Activated CD8-positive, alpha-beta T cell treated with anti-CD3 and anti-CD28 coated beads, Interleukin-2, amount 10 ng/mL, durations not matched to agents 7 days and 5 days (primary cell): ENCODE measurements around the gene TSPAN4. TPM values are rescaled to one million over a fixed set of nuclear protein-coding genes. Genes with fewer than 3 reads are reported as not detected.

Experiments
- ATAC-seq: fragments of 150-1000 bp; cut with Tn5 transposase; one replicate; pipeline ENCODE4 v1.10.0; 2021; ENCODE audit warnings: moderate library complexity
- CTCF ChIA-PET: fragments of 350-600 bp; sonication (Branson Sonifier 250); formaldehyde crosslinking; loops from one replicate; lab custom pipeline; 2021; ENCODE audit warnings: antibody characterized with exemption; lab: Charles Lee
- POLR2A ChIA-PET: fragments of 350-600 bp; sonication (Branson Sonifier 250); formaldehyde crosslinking; loops from one replicate; lab custom pipeline; 2021; ENCODE audit warnings: antibody characterized with exemption; lab: Charles Lee
- DNase-seq: peaks from one replicate; pipeline ENCODE4 v3.0.0-alpha.2; 2020
- H3K27ac Mint-ChIP-seq: one replicate; pipeline ENCODE4 v1.8.0; 2021; ENCODE audit warnings: mild to moderate bottlenecking, mixed read lengths
- H3K27me3 Mint-ChIP-seq: one replicate; pipeline ENCODE4 v1.8.0; 2021; ENCODE audit warnings: low read depth, mixed read lengths
- H3K36me3 Mint-ChIP-seq: one replicate; pipeline ENCODE4 v1.8.0; 2021; ENCODE audit warnings: low read depth, mixed read lengths
- H3K4me1 Mint-ChIP-seq: one replicate; pipeline ENCODE4 v1.8.0; 2021; ENCODE audit warnings: low read depth, mixed read lengths
- H3K4me3 Mint-ChIP-seq: one replicate; pipeline ENCODE4 v1.8.0; 2021; ENCODE audit warnings: mild to moderate bottlenecking, mixed read lengths
- H3K9me3 Mint-ChIP-seq: one replicate; pipeline ENCODE4 v1.8.0; 2022; ENCODE audit warnings: mixed read lengths; ENCODE audit not compliant: insufficient read depth
- total RNA-seq, 2 experiments: library from RNA; stranded (reverse); gene quantifications; one replicate each; pipeline ENCODE4 v1.2.3, GENCODE V29; 2021

Gene TSPAN4
- total RNA-seq, 2 experiments from 2014 or later = 20.0 to 21.7 TPM

- Mint-ChIP-seq H3K27ac (no peak overlapping the region), H3K4me1 (no peaks in the 10 kb centered on the region), H3K36me3 (peaks cover 3% of the 10 kb centered on the region), H3K4me3 (no peak overlapping the region), H3K27me3 (no peaks in the 10 kb centered on the region), H3K9me3 (no peaks in the 10 kb centered on the region)
- ChIA-PET CTCF (no interaction called here), POLR2A (interaction anchor here (0.7 kb wide), 1 partner anchor 132 kb away, joined by 3 read pairs; no protein-coding TSS in a partner anchor)
- ATAC-seq (no peak), DNase-seq (no peak)
These were observed 30.1 kb downstream of the TSPAN4 start for GRCh38 chr11:872799-873198.

- peak overlapping the region; percentile 60 for H3K27ac Mint-ChIP-seq
These were observed 31.1 kb downstream of the TSPAN4 start for GRCh38 chr11:873706-874105.

GRCh38 chr11:875203-875602 lies 32.6 kb downstream of the TSPAN4 start:
- Mint-ChIP-seq H3K27ac (no peak overlapping the region), H3K9me3 (no peaks in the 10 kb centered on the region), H3K4me3 (no peak overlapping the region), H3K27me3 (no peaks in the 10 kb centered on the region), H3K4me1 (no peaks in the 10 kb centered on the region), H3K36me3 (peaks cover 3% of the 10 kb centered on the region)
- ChIA-PET POLR2A (no interaction called here), CTCF (no interaction called here)
- no peak for DNase-seq
- ATAC-seq = no peak

More at GRCh38 chr11:873706-874105, 31.1 kb downstream of the TSPAN4 start:
- H3K27me3 Mint-ChIP-seq = no peaks in the 10 kb centered on the region
- CTCF ChIA-PET = no interaction called here
- no peaks in the 10 kb centered on the region for H3K4me1 Mint-ChIP-seq
- no peak for ATAC-seq
- H3K4me3 Mint-ChIP-seq = no peak overlapping the region
- POLR2A ChIA-PET = no interaction called here
- no peaks in the 10 kb centered on the region for H3K9me3 Mint-ChIP-seq
- no peak for DNase-seq
- H3K36me3 Mint-ChIP-seq = peaks cover 3% of the 10 kb centered on the region

- ChIA-PET POLR2A (no interaction called here), CTCF (no interaction called here)
- Mint-ChIP-seq H3K9me3 (no peaks in the 10 kb centered on the region), H3K4me3 (no peak overlapping the region), H3K36me3 (peaks cover 3% of the 10 kb centered on the region), H3K27ac (peak overlapping the region; percentile 20), H3K4me1 (no peaks in the 10 kb centered on the region), H3K27me3 (no peaks in the 10 kb centered on the region)
- DNase-seq = no peak
- ATAC-seq = no peak
These were observed 33.2 kb downstream of the TSPAN4 start for GRCh38 chr11:875769-876301.

- POLR2A ChIA-PET = no interaction called here
- H3K9me3 Mint-ChIP-seq = no peaks in the 10 kb centered on the region
- CTCF ChIA-PET = no interaction called here
- DNase-seq (no peak), ATAC-seq (no peak)
- no peak overlapping the region for H3K4me3 Mint-ChIP-seq
- no peak overlapping the region for H3K27ac Mint-ChIP-seq
- H3K4me1 Mint-ChIP-seq = no peaks in the 10 kb centered on the region
- H3K36me3 Mint-ChIP-seq = peaks cover 3% of the 10 kb centered on the region
- H3K27me3 Mint-ChIP-seq = no peaks in the 10 kb centered on the region
These were observed 33.9 kb downstream of the TSPAN4 start for GRCh38 chr11:876545-876944.

- Mint-ChIP-seq H3K27ac (no peak overlapping the region), H3K9me3 (no peaks in the 10 kb centered on the region), H3K36me3 (peaks cover 3% of the 10 kb centered on the region), H3K4me3 (no peak overlapping the region), H3K4me1 (no peaks in the 10 kb centered on the region), H3K27me3 (no peaks in the 10 kb centered on the region)
- DNase-seq (peak; percentile 26), ATAC-seq (peak; percentile 55)
- POLR2A ChIA-PET = no interaction called here
- CTCF ChIA-PET = no interaction called here
These were observed 34.9 kb downstream of the TSPAN4 start for GRCh38 chr11:877565-877964.

- ChIA-PET POLR2A (no interaction called here), CTCF (no interaction called here)
- DNase-seq (no peak), ATAC-seq (no peak)
- no peaks in the 10 kb centered on the region for H3K9me3 Mint-ChIP-seq
- no peaks in the 10 kb centered on the region for H3K4me1 Mint-ChIP-seq
- H3K27me3 Mint-ChIP-seq = no peaks in the 10 kb centered on the region
- no peak overlapping the region for H3K4me3 Mint-ChIP-seq
- no peak overlapping the region for H3K27ac Mint-ChIP-seq
- H3K36me3 Mint-ChIP-seq = no peaks in the 10 kb centered on the region
These were observed 37.8 kb downstream of the TSPAN4 start for GRCh38 chr11:880447-880846.

GRCh38 chr11:882596-882995 lies 39.9 kb downstream of the TSPAN4 start:
- H3K27me3 Mint-ChIP-seq = no peaks in the 10 kb centered on the region
- no peak overlapping the region for H3K4me3 Mint-ChIP-seq
- POLR2A ChIA-PET = no interaction called here
- CTCF ChIA-PET = no interaction called here
- peaks cover 6% of the 10 kb centered on the region for H3K36me3 Mint-ChIP-seq
- ATAC-seq (no peak), DNase-seq (no peak)
- no peak overlapping the region for H3K27ac Mint-ChIP-seq
- H3K9me3 Mint-ChIP-seq = no peaks in the 10 kb centered on the region
- H3K4me1 Mint-ChIP-seq = no peaks in the 10 kb centered on the region

- CTCF ChIA-PET = no interaction called here
- H3K27me3 Mint-ChIP-seq = no peaks in the 10 kb centered on the region
- H3K36me3 Mint-ChIP-seq = peaks cover 6% of the 10 kb centered on the region
- no peak for ATAC-seq
- H3K4me3 Mint-ChIP-seq = no peak overlapping the region
- no peak for DNase-seq
- peak overlapping the region; percentile 20 for H3K27ac Mint-ChIP-seq
- H3K9me3 Mint-ChIP-seq = no peaks in the 10 kb centered on the region
- POLR2A ChIA-PET = no interaction called here
- H3K4me1 Mint-ChIP-seq = no peaks in the 10 kb centered on the region
These were observed 40.9 kb downstream of the TSPAN4 start for GRCh38 chr11:883527-883926.

GRCh38 chr11:884578-885070 lies 42.0 kb downstream of the TSPAN4 start:
- H3K9me3 Mint-ChIP-seq = no peaks in the 10 kb centered on the region
- ATAC-seq = no peak
- H3K27me3 Mint-ChIP-seq = no peaks in the 10 kb centered on the region
- no peak for DNase-seq
- ChIA-PET POLR2A (no interaction called here), CTCF (no interaction called here)
- H3K4me3 Mint-ChIP-seq = no peak overlapping the region
- H3K27ac Mint-ChIP-seq = no peak overlapping the region
- H3K36me3 Mint-ChIP-seq = peaks cover 6% of the 10 kb centered on the region
- H3K4me1 Mint-ChIP-seq = no peaks in the 10 kb centered on the region

GRCh38 chr11:886568-886967 lies 43.9 kb downstream of the TSPAN4 start:
- Mint-ChIP-seq H3K4me3 (no peak overlapping the region), H3K27ac (no peak overlapping the region), H3K27me3 (no peaks in the 10 kb centered on the region), H3K9me3 (no peaks in the 10 kb centered on the region), H3K36me3 (peaks cover 6% of the 10 kb centered on the region), H3K4me1 (peaks cover 3% of the 10 kb centered on the region)
- POLR2A ChIA-PET = no interaction called here
- no peak for ATAC-seq
- CTCF ChIA-PET = no interaction called here
- DNase-seq = no peak

- ATAC-seq = no peak
- Mint-ChIP-seq H3K36me3 (peaks cover 6% of the 10 kb centered on the region), H3K27me3 (no peaks in the 10 kb centered on the region), H3K4me1 (peaks cover 3% of the 10 kb centered on the region), H3K9me3 (no peaks in the 10 kb centered on the region), H3K4me3 (no peak overlapping the region), H3K27ac (peak overlapping the region; percentile 11)
- DNase-seq = no peak
- CTCF ChIA-PET = no interaction called here
- POLR2A ChIA-PET = no interaction called here
These were observed 44.9 kb downstream of the TSPAN4 start for GRCh38 chr11:887589-887988.
